Effector memory CD4-positive, alpha-beta T cell (primary cell): ENCODE results near the gene HS6ST1.

ENCODE experiments used
- DNase-seq, 3 donors: peaks; one replicate each; pipeline ENCODE4 v3.0.0-alpha.2; 2020
- H3K27ac ChIP-seq: 2 replicates; pipeline ENCODE4 v1.7.0; 2013; ENCODE audit warnings: mild to moderate bottlenecking, low read length, moderate library complexity; ENCODE audit not compliant: insufficient read depth, poor library complexity, severe bottlenecking
- H3K27me3 ChIP-seq: replicated peaks from 2 replicates; pipeline ENCODE4 v1.7.0; 2013; ENCODE audit warnings: mild to moderate bottlenecking, low read length; ENCODE audit not compliant: insufficient read depth, control insufficient read depth, poor library complexity, severe bottlenecking
- H3K36me3 ChIP-seq: 2 replicates; pipeline ENCODE4 v1.7.0; 2013; ENCODE audit warnings: mild to moderate bottlenecking, low read length, moderate library complexity; ENCODE audit not compliant: control insufficient read depth, insufficient read depth
- H3K4me1 ChIP-seq: 2 replicates; pipeline ENCODE4 v1.7.0; 2013; ENCODE audit warnings: low read length, mild to moderate bottlenecking; ENCODE audit not compliant: control insufficient read depth, insufficient read depth, poor library complexity, severe bottlenecking
- H3K4me3 ChIP-seq: 2 replicates; pipeline ENCODE4 v1.7.0; 2013; ENCODE audit warnings: low read length, low read depth, mild to moderate bottlenecking; ENCODE audit not compliant: insufficient read depth, poor library complexity, severe bottlenecking
- H3K9me3 ChIP-seq: 2 replicates; pipeline ENCODE4 v1.7.0; 2013; ENCODE audit warnings: mild to moderate bottlenecking, low read length, moderate library complexity; ENCODE audit not compliant: control insufficient read depth

The HS6ST1 gene

DNA sequence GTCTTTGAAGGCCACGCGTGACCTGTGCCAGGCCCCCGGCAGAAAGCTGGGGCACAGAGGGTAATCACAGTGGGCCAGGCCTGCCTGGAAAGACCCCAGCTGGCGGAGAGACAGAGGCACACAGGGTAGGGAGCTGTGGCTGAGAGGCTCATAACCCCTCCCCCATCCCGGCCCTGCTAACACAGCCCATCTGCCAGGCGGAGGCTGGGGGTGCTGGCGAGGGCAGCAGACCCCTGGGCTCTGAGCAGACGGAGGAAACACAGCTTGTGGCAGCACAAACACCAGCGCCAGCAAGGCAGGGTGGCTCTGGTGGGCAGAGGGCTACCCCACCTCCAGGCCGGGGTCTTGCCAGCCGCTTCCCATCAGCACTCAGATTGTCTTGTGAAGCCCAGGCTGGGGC lies 19.0 kb downstream of the HS6ST1 start:
- Histone ChIP-seq H3K9me3 (no peaks in the 10 kb centered on the region), H3K27ac (no peak overlapping the region), H3K4me1 (no peaks in the 10 kb centered on the region), H3K36me3 (no peaks in the 10 kb centered on the region), H3K27me3 (no peaks in the 10 kb centered on the region), H3K4me3 (no peak overlapping the region)
- DNase-seq, result no peak

DNA sequence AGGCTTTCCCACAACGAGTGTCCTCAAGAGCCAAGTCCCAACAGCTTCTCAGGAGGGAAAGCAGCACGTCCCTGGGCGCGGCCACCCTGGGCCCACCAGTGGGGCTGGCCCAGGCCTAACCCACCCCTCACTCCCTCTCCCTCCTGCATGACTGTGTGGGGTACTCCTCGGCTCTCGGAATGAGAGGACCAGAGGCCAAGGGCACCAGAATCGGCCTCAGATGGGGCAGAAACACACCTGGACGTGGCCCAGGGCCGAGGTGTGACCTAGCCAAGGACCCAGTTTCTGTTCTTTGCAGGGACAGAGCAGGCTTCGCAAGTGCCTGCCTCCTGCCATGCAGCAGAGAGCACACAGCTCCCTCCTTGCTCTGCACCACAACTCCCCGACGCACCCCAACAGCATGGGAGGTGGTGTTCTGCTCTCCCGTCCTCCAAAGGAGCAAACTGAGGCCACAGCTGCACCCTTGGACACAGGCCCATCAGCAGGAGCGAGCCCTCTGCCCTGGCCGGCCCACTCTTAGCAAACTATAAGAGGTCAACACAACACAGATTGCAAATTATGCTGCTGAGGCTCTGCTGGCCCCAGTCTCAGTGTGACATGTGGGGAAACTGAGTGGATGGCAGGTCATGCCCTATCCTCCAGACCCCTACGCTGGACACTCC lies 19.7 kb downstream of the HS6ST1 start:
- H3K36me3 ChIP-seq, result no peaks in the 10 kb centered on the region
- no peak overlapping the region for H3K27ac ChIP-seq

DNA sequence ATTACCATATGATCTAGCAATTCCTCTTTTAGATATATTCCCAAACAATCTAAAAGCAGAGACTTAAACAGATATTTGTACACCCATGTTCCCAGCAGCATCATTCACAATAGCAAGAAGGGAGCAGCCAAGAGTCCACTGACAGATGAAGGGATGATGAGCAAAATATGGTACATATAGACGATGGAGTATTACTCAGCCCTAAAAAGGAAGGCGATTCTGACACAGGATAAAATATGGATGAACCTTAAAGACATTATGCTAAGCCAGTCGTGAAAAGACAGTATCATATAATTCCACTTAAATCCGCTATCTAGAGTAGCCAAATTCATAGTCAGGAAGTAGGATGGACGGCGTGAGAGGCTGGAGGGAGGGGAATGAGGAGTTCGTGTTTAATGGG lies 20.4 kb downstream of the HS6ST1 start:
- DNase-seq, result no peak
- H3K4me3 ChIP-seq, result no peak overlapping the region
- no peaks in the 10 kb centered on the region for H3K9me3 ChIP-seq
- H3K27me3 ChIP-seq, result no peaks in the 10 kb centered on the region
- H3K4me1 ChIP-seq, result no peaks in the 10 kb centered on the region
- no peak overlapping the region for H3K27ac ChIP-seq
- no peaks in the 10 kb centered on the region for H3K36me3 ChIP-seq

More for the DNA sequence above, 19.7 kb downstream of the HS6ST1 start:
- no peak for DNase-seq
- no peaks in the 10 kb centered on the region for H3K27me3 ChIP-seq
- H3K4me3 ChIP-seq, result no peak overlapping the region
- H3K4me1 ChIP-seq, result no peaks in the 10 kb centered on the region
- H3K9me3 ChIP-seq, result no peaks in the 10 kb centered on the region

DNA sequence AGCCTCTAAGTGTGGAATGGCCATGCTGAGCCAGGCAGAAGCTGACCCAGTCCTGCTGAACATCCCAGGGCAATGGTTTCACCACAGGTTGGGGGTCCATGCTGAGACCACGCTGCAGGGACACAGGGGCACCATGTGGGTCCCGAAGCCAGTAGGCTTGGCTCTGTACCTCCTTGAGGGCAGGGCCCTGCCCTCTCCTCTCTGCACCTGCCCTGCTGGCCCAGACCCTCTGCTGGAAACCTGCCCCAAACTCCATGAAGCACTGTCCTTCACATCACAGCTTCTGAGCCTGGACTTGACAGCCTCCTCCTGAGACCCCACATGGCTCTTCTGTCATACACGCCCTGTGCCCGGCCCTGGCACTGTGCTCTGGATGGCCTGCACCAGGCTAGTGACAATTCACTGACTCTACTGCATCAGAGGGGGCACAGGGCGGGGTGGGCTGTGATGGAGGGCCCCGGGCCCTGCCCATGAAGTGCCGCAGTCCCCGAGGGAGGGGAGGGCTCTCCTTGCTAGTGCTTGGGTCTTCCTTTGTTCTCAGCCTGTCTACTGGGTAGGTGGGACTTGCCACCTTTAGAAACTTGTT lies 24.7 kb downstream of the HS6ST1 start:
- Histone ChIP-seq H3K4me1 (no peaks in the 10 kb centered on the region), H3K27ac (no peak overlapping the region), H3K27me3 (no peaks in the 10 kb centered on the region), H3K9me3 (no peaks in the 10 kb centered on the region), H3K4me3 (no peak overlapping the region), H3K36me3 (no peaks in the 10 kb centered on the region)
- no peak for DNase-seq

DNA sequence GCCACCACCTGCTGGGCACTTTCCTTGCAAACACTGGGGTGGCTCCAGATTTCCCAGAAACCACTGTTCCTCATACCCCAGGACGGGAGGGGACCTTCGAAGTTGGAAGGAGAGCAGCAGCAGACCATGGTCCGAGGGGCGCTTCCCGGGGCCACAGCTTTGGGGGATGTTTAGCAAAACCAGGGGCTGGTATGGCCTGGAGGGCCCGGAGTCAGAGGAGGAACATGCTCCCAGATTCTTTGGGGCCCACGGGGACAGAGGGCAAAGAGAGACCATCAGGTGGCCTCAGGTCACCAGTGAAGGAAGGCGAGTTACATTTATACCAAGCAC lies 25.3 kb downstream of the HS6ST1 start:
- DNase-seq, result no peak
- Histone ChIP-seq H3K27ac (no peak overlapping the region), H3K4me1 (no peaks in the 10 kb centered on the region), H3K9me3 (no peaks in the 10 kb centered on the region), H3K4me3 (no peak overlapping the region), H3K36me3 (no peaks in the 10 kb centered on the region), H3K27me3 (no peaks in the 10 kb centered on the region)

DNA sequence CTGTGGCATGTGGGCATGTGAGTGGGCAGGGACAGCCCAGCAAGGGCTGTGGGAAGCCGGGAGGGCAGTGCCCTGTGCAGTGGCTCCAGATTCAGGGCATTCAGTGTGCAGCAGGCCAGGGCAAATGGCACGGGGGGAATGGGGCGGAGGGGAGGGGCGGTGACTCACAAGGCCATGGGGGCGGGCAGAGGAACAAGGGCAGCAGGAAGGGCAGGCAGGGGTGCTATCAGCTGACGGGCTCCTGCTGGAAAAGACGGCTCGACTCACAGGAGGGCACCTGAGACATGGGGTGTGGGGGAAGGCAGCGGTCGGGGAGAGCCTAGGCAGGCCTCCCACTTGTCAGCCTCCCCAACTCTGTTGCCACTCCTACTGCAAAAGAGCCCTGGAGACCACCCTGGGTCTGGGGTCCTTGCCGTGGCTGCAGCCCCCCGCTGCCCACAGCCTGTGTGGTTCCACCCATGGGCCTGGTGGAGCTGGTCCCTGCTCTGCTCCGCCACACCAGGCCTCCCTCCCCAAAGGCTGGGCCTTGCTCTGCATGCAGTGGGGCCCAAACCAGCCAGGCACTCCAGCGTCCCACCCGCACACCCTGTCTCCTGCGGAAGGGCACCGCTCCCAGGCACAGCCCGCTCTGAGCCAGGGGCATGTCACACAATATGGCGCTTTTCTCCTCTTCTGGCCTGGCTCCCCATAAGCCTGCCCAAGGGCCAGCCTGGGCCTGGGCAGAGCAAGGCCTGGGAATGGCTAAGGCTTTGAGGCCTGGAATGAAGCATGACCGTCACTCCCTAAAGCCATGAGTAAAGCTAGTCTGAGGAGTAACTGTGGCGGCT lies 25.9 kb downstream of the HS6ST1 start:
- H3K9me3 ChIP-seq, result no peaks in the 10 kb centered on the region
- H3K27me3 ChIP-seq, result no peaks in the 10 kb centered on the region
- DNase-seq, result no peak
- no peak overlapping the region for H3K27ac ChIP-seq
- H3K4me1 ChIP-seq, result no peaks in the 10 kb centered on the region
- no peaks in the 10 kb centered on the region for H3K36me3 ChIP-seq
- H3K4me3 ChIP-seq, result no peak overlapping the region

DNA sequence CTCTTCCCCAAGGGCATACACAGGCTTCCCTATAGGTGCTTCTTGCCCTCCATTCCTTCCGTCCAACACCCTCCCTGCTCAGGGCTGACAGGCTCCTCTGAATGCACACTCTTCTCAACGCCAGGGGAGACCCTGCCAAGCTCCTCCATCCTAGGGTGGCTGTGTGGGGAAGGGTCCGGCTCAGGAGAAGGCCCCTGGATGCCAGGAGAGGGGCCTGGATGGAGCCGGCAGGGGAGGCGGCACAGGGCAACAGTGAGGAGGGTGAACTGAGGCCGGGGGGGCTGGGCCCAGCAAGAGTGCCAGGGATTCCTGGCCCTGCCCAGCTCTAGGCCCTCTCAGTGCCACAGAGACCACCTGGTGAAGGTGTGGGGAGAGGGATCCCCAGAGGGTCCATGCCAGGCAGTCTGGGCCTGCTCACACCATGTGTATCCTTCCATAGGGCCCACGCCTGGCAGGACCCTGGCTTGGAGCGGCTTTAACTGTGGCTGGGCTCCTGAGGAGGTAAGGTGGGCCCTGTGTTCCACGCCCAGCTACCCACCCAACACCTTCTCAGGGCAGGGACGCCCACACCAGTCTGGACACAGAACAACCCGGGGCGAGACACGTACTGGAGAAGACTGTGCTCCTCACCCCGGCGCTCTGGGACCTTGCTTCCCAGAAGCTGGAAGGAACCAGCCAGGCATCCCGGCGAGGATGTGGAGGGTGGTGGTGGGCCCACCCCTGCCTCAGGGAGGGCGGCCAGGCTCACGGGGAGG lies 26.6 kb downstream of the HS6ST1 start:
- Histone ChIP-seq H3K27ac (no peak overlapping the region), H3K27me3 (no peaks in the 10 kb centered on the region), H3K9me3 (no peaks in the 10 kb centered on the region), H3K4me1 (no peaks in the 10 kb centered on the region), H3K4me3 (no peak overlapping the region), H3K36me3 (no peaks in the 10 kb centered on the region)
- no peak for DNase-seq

DNA sequence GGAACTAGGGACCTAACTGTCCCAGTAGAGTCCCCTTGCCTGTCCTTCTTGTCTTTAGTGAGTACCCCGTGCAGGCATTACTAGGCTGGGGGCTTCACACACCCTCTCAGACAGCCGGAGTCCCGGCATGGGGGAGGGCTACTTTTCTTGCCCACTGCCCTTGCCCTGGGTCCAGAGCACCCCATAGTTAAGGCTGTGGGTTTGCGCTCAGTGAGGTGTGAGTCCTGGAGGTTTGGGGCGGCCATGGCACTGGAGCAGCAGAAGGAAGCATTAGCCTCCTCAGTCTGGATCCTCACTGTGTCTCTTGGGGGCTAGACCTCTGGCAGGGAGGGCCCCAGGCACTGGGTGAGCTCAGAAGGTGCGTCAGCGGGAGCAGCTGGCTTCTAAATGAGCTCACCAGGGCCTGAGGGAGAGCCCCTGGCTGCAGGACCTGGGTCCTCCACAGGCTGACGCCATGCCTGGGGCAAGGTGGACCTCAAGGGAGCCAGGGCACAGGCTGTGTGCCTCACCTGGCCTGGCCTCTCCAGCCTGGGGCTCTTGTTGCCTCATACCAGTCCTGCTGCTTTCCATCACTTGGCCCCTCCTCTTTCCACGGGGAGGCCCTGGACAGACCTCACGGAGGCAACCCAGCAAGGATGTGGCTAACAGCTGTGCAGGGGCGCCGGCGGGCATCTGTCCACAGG lies 27.4 kb downstream of the HS6ST1 start:
- no peaks in the 10 kb centered on the region for H3K36me3 ChIP-seq
- DNase-seq, result no peak
- no peaks in the 10 kb centered on the region for H3K4me1 ChIP-seq
- no peaks in the 10 kb centered on the region for H3K27me3 ChIP-seq
- H3K9me3 ChIP-seq, result no peaks in the 10 kb centered on the region
- H3K4me3 ChIP-seq, result no peak overlapping the region
- H3K27ac ChIP-seq, result no peak overlapping the region

DNA sequence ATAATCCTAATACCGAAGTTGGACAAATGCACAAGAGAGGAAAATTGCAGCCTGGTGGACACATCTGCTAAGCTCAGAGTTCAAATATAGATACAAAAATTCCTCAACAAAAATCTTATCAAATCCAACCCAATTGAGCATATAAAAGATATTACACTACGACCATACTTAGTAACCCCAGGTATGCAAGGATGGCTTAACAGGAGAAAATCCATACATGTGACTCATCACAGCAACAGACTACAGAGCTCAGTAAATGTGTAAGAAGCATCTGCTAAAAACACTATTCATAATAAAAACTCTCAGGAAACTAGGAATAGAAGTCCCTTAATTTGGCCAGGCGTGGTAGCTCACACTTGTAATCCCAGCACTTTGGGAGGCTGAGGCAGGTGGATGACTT lies 28.3 kb downstream of the HS6ST1 start:
- no peaks in the 10 kb centered on the region for H3K4me1 ChIP-seq
- H3K4me3 ChIP-seq, result no peak overlapping the region
- no peaks in the 10 kb centered on the region for H3K36me3 ChIP-seq
- DNase-seq, result no peak
- H3K27me3 ChIP-seq, result no peaks in the 10 kb centered on the region
- H3K27ac ChIP-seq, result no peak overlapping the region
- H3K9me3 ChIP-seq, result no peaks in the 10 kb centered on the region
